ENCODE results near the gene MDFIC.

Gene MDFIC

DNA sequence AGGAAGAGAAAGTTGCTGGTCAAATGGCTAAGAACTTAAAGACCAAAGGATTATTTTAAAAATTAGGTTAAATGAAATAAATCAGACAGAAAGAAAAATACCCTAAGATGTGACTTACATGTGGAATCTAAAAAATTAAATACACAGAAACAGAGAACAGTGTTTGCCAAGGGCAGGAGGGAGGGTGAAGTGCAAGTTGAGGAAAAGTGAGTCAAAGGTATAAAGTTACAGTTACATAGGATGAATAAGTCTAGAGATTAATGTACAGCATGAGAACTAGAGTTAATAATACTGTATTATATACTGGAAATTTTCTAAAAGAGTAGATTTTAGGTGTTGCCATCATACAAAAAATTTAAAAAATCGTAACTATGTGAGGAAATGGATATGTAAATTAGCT lies 146.3 kb downstream of the MDFIC start:
- H3K27me3 ChIP-seq (ENCODE audit: insufficient read depth, low read length, poor library complexity), result no peaks in the 10 kb centered on the region
- DNase-seq (no peak), ATAC-seq (ENCODE audit: insufficient read depth, low read depth) (no peak)
- no peaks in the 10 kb centered on the region for H3K79me2 ChIP-seq (ENCODE audit: insufficient read depth, low read length)
- no peaks in the 10 kb centered on the region for H3K36me3 ChIP-seq (ENCODE audit: insufficient read depth, low read length)
- no peak for TF ChIP-seq EZH2 (IDR thresholded peaks at IDR 0.05; ENCODE audit: borderline replicate concordance, low read depth, low read length, severe bottlenecking)
- TF ChIP-seq, protein P1, sequence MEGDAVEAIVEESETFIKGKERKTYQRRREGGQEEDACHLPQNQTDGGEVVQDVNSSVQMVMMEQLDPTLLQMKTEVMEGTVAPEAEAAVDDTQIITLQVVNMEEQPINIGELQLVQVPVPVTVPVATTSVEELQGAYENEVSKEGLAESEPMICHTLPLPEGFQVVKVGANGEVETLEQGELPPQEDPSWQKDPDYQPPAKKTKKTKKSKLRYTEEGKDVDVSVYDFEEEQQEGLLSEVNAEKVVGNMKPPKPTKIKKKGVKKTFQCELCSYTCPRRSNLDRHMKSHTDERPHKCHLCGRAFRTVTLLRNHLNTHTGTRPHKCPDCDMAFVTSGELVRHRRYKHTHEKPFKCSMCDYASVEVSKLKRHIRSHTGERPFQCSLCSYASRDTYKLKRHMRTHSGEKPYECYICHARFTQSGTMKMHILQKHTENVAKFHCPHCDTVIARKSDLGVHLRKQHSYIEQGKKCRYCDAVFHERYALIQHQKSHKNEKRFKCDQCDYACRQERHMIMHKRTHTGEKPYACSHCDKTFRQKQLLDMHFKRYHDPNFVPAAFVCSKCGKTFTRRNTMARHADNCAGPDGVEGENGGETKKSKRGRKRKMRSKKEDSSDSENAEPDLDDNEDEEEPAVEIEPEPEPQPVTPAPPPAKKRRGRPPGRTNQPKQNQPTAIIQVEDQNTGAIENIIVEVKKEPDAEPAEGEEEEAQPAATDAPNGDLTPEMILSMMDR (IDR thresholded peaks at IDR 0.05; ENCODE audit: borderline replicate concordance, extremely low read depth, low read length, poor library complexity, severe bottlenecking), result no peak
- H3K27ac ChIP-seq (ENCODE audit: low read length), result no peak overlapping the region
- no peak overlapping the region for H3K9ac ChIP-seq (ENCODE audit: low read depth, low read length)
- H3K4me3 ChIP-seq (ENCODE audit: low read depth in 1 of 2, low read length in 2 of 2), result no peak overlapping the region
- no peaks in the 10 kb centered on the region for H3K9me3 ChIP-seq (ENCODE audit: insufficient read depth, low read length, severe bottlenecking)
- H3K4me1 ChIP-seq (ENCODE audit: insufficient read depth, low read length), result peaks cover 11% of the 10 kb centered on the region
- no peak overlapping the region for H3K4me2 ChIP-seq (ENCODE audit: insufficient read depth, low read length)
- no peak overlapping the region for H2AFZ ChIP-seq (ENCODE audit: low read depth, low read length)
- H4K20me1 ChIP-seq (ENCODE audit: insufficient read depth, low read length), result no peaks in the 10 kb centered on the region

Data from DND-41 (cell line).